Raji (cell line): ENCODE data around the gene SLC29A2.

Experiments used
- POLR2A ChIP-seq: IDR thresholded peaks from 2 replicates; pipeline ENCODE4 v1.6.1; 2011; ENCODE audit warnings: low read depth, low read length, control low read depth; ENCODE audit not compliant: insufficient read depth

The SLC29A2 gene, protein sequence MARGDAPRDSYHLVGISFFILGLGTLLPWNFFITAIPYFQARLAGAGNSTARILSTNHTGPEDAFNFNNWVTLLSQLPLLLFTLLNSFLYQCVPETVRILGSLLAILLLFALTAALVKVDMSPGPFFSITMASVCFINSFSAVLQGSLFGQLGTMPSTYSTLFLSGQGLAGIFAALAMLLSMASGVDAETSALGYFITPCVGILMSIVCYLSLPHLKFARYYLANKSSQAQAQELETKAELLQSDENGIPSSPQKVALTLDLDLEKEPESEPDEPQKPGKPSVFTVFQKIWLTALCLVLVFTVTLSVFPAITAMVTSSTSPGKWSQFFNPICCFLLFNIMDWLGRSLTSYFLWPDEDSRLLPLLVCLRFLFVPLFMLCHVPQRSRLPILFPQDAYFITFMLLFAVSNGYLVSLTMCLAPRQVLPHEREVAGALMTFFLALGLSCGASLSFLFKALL

DNA sequence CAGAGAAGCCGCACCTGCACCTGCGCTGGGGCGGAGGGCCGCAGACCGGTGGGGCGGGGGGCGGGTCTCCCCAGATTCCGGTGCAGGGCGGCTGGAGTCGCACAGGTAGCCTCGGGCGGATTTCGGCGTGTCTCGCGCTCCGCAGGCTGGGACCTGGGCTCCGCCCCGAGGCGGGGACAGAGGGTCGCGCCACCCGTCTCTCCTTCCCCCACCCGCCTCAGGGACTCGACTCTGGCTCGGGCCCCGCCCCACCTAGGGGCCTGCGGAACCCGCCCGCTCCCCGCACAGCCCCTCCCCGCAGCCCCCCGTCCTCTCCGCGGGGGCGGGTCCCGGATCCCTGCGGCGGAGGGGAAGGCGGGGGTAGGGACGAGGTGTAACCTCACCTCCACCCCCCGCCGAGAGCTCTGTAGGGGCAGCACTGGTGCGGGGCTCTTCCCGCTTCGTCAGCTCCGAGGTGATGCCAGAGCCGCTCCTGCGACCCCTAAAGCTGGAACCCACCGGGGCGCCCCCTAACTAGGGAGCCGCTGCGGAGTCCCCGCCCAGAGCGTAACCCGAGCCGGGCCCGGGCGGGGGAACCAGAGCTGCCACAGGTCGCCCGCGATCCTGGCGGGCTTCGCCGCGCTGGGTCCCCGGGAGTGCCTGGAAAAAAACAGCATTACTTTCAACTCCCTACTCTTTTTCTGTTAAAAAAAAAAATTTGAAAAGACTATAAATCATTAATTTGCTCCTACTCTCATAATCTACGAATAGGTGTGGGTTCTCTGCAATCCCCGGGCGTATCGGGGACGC, at the start of gene SLC29A2:
TSS of gene SLC29A2 (minus strand) at position 134 of the 789 bp plus-strand sequence. CDS start 169 bp downstream, outside the sequence.
- TF ChIP-seq POLR2A = peak; percentile 58

DNA sequence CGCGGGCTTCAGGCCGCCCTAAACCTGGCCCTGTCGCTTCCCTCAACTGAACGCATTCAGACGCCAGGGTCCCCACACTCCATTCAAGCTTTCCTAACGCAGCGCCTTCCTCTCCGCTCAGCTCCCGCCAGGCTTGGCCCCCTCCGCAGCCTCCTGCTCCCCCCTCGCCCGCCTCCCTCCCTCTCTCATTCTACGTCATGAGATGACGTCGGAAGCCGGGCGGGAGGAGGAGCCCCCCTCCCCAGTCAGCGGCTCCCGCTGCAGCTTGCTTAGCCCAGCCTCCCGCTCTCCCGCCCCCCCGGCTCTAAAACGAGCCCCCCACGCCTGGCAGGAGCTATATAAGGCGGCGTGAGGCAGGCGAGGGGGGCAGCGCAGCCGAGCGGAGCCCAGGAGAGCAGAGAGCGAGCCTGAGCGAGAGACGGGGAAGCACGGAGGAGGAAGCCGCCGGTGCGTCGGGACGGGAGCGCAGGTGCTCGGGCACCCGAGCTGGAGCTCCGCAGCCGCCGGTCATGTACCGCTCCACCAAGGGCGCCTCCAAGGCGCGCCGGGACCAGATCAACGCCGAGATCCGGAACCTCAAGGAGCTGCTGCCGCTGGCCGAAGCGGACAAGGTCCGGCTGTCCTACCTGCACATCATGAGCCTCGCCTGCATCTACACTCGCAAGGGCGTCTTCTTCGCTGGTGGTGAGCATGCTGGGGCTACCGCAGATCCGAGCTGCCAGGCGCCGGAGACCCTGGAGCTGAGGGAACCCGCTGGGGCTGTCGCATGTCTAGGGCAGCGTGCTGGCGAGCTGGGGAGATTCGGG, 49.3 kb upstream of the SLC29A2 start, which contains the start of gene NPAS4:
TSS of gene NPAS4 (plus strand) at position 365 of the 806 bp plus-strand sequence. CDS start at position 510, 145 bp downstream.
- TF ChIP-seq POLR2A = no peak

DNA sequence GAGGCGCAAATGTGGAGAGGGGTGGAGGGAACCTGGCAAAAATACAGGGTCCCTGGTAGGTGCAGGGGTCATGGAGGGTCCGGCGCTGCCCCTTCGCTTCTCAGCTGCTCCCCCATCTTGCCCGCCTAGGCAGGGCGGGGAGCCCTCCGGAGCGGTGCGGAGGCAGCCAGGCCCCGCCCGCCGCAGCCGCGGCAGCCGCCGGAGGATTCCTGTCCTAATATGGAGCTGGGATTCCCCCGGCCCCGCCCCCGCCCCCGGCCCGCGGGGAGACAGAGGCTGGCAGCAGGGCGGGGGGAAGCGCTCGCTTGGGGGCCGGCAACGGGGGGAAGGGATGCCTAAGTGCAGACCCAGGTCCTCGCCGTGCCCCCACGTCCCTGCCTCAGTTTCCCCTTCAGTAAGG, 48.3 kb upstream of the SLC29A2 start:
- no peak for TF ChIP-seq POLR2A

DNA sequence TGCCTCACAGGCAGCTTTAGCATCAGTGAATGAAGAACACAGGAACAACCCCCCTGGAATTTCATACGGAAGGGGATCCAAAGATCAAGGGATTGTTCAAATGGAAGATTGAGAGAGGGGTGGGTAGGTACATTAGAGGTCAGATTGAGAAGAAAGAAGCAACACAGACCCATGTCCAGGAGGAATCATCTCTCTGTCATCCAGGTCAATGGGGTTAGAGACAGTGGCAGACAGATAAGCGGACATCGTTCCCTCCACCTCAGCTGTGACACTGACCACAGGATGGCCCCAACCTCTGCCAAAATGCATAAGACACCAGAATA, 47.4 kb upstream of the SLC29A2 start:
- TF ChIP-seq POLR2A = no peak

DNA sequence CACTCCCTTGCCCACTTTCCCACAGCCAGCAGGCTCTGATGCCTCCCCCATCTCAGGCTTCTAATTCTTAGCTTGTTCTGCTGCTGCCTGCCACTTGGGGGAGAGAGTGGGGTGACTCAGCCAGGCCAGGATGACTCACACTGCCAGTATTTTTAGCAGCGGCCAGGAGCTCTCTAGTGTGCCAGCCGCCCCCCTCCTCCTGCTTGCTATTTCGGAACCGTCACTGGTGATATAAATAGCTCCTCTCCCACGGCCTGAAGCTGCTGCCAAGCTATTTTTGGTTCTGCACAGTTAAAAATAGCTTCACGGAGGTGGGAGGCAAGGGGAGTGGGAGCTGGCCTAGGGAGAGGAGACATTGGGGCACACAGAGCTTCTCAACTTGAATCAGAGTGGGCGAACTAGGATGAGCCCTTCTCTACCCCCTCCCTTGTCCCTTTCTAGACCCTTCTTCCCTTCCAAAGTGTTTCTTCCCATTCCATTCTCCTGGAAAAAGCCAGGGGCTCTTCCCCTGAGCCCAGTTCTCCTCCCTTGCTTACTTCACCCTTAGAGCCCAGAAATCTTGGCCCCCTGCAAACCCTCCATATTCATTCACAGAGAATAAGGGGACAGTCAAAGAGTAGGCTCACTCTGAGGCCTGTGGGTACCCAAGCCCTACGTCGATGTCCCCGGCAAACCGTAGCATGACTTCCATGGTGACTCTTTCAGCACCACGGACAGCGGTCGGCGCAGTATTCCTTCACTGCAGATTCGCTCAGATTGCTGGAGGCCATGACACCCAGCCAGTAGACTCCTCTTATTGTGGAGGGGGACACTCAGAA, 46.8 kb upstream of the SLC29A2 start:
- TF ChIP-seq POLR2A = no peak

DNA sequence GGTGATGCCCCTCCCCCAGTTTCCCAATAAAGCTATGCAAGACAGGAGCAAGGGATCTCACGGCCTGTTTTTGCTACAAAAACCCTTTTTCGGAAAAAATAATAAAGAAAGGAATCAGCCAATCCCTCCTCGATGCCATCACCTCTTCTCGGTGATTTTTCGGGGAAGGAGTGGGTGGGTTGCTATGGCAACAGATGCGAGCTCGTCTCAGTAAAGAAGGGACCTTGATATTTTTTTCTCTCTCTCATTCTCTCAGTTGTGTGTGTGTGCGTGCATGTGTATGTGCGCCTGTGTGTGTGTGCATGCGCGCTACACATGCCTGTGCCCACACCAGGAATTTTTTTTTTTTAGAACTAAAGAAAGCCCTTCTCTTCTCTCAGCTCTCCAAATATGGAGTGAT, 45.4 kb upstream of the SLC29A2 start:
- no peak for TF ChIP-seq POLR2A

DNA sequence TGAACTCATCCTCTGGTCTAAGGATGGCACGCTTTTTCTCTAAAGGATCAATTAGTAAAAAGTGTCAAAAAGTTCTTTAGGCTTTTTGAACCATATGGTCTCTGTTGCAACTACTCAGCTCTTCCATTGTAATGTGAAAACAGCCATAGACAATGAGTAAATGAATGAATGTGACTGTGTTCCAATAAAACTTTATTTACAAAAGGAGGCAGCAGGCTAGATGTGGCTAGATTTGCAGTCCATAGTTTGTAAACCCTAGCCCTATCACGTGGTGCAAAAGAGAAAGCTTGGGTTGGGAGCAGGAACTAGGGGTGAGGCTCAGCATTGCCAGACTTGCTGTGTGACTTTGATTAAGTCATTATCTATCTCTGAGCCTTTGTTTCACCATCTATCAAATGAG, 43.9 kb upstream of the SLC29A2 start:
- no peak for TF ChIP-seq POLR2A

DNA sequence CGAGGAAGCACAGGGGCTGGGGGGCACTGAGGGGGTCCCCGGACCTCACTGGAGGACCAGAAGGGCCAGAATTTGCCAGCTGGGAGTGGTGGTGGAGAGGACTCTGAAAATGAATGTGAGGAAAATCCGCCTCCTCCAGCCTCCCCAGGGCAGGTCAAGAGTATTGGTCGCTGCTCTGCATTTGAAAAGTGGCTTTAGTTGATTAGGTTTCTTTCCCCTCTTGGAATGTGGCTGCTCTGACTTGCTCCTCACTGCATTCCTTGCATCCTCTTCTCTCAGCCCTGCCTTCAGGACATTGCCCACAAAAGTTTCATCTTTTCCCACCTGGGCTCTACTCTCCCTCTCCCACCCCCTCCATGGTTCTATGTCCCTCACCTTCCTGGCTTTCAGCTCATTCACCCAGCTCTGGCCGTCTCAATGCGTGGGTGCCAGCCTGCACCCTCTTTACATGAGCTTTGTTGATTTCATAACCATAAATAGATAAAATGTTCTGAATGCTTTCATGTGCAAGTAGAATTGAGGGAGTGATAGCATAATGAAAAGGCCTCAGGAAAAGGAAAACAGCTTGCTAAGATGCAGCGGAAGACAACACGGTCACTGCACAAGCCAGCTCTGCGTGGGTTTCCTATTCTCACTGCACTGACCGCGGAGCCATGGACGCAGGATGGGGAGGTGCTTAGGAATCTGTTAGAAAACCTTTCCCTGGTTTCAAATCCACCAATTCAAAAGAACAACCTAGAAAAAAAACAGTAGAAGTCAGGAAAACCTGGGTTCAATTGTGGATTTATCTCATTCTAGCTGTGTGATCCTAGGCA, 42.8 kb upstream of the SLC29A2 start:
- TF ChIP-seq POLR2A = no peak

DNA sequence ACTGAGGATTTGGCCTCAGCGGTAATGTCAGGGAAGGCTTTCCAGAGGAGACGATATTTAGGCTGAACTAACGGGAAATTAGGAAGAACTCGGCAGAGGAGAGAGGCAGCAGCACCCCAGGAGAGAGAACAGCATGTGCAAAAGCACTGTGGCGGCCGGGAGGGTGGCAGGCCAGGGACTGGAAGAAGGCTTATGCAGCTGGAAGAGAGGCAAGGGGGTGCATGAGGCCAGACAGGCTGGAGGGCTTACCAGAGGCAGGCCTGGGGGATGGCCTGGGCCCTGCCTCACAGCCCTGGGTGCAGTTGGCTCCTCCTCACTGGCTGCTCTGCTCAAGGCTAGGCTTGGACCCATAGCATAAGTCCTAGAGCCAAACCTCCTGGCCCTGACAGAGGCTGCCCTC, 41.6 kb upstream of the SLC29A2 start:
- TF ChIP-seq POLR2A = no peak

DNA sequence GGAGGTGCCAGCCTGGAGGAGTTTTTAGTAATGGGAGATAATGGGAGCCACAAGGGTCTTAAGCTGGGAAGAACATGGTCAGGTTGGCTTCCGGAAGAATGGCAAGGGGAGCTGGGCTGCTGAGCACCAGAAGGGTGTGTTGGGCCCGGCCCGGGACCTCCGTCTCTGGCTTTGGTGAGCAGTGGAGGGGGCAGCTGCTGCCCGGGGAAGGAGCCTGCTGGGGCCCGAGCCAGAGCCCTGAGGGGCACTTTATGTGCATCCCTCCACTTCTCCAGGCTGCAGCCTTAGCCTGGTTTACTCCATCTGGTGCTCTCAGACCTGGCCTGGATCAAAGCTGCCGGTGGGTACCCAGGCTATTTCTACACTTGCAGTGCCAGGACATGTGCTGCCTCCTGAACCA, 40.5 kb upstream of the SLC29A2 start:
- no peak for TF ChIP-seq POLR2A

DNA sequence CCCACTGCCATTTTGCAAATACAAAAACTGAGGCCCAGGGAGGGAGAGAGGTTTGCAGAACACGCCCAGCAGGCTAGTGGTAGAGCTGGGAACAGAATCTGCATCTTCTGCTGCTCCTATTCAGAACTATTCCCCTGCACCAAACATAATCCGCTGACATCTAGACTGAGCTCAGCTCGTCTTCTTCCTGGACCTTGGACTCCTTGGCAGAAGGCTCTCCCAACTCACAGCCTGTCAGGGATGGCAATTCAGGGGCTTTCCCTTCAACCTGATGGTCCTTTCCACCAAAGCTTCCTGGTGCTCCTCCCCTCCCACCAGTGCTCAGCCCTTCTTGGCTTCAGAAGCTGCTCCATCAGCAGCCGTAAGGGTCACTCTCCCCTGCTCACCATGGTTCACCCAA, 39.8 kb upstream of the SLC29A2 start:
- no peak for TF ChIP-seq POLR2A

DNA sequence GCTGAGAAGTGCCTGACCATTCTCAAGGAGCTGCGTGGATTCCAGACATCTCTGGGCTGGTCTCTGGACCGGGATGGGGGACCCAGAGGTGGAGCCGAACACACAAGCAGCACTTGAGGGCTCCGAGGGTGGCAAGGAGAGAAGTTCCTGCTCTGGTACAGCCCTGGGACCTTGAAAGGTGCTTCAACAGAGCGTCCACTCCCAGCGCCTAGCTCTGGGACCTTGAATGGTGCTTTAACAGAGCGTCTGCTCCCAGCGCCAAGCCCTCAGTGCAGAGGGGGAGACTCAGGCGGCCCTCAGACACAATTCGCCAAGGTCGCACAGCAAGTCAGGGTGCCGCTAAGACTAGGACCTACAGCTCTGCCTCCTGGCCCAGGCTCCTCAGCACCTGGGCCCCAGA, 38.6 kb upstream of the SLC29A2 start:
- TF ChIP-seq POLR2A = no peak

DNA sequence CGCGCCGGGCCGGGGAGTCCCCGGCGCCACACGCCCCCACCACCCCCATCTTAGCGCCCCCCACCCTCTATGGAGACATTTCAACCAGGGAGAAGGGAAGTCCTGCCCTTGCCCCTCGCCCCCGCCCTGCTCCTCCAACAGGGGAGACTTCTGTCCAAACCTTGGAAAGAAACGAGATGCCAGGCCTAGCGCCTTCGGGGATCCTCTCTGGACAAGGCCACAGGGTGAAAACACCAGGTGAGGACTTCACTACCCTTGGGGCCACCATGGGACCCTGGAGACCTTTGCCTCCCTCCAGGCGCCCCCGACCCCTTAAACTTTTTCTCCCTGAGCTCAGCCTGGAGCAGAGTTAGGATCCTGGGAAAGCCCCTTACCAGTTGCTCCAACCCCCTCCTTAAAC, 37.7 kb upstream of the SLC29A2 start:
- no peak for TF ChIP-seq POLR2A
